ENCODE data around the gene ST3GAL3.

DNA sequence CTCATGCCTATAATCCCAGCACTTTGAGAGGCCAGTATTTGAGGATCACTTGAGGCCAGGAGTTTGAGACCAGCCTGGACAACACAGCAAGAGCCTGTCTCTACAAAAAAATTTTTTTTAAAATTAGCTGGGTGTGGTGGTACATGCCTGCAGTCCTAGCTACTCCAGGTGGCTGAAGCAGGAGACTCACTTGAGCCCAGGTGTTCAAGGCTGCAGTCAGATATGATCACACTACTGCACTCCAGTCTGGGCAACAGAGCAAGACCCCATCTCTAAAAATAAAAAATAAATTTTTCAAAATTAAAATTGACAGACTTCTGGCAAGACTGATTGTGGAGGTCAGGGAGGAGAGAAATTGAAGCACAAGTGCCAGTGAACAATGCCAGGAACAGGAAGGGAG is 60.8 kb downstream of the ST3GAL3 start:
- TF ChIP-seq, protein P1, sequence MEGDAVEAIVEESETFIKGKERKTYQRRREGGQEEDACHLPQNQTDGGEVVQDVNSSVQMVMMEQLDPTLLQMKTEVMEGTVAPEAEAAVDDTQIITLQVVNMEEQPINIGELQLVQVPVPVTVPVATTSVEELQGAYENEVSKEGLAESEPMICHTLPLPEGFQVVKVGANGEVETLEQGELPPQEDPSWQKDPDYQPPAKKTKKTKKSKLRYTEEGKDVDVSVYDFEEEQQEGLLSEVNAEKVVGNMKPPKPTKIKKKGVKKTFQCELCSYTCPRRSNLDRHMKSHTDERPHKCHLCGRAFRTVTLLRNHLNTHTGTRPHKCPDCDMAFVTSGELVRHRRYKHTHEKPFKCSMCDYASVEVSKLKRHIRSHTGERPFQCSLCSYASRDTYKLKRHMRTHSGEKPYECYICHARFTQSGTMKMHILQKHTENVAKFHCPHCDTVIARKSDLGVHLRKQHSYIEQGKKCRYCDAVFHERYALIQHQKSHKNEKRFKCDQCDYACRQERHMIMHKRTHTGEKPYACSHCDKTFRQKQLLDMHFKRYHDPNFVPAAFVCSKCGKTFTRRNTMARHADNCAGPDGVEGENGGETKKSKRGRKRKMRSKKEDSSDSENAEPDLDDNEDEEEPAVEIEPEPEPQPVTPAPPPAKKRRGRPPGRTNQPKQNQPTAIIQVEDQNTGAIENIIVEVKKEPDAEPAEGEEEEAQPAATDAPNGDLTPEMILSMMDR (IDR thresholded peaks at IDR 0.05; ENCODE audit: borderline replicate concordance, extremely low read depth, low read length, poor library complexity, severe bottlenecking): no peak
- TF ChIP-seq EZH2 (IDR thresholded peaks at IDR 0.05; ENCODE audit: borderline replicate concordance, low read depth, low read length, severe bottlenecking): no peak

Data from DND-41 (cell line).